Stimulated activated memory B cell treated with anti-CD40 and anti-IgM and Interleukin-4, amounts not matched to agents 10 μg/mL and 1 μg/mL and 100 μg/mL, for 72 hours (primary cell): ENCODE results near the gene CFAP99.
A peak's percentile ranks its signal among the peaks of the same experiment; 100 is the strongest.

ENCODE experiments used
- ATAC-seq: fragments of 150-1000 bp; cut with Tn5 transposase; 2 replicates; pipeline ENCODE4 v1.10.0; 2021
- H3K27ac Mint-ChIP-seq: one replicate; pipeline ENCODE4 v1.8.0; 2022; ENCODE audit warnings: mild to moderate bottlenecking, mixed read lengths
- H3K27me3 Mint-ChIP-seq: one replicate; pipeline ENCODE4 v1.8.0; 2022; ENCODE audit warnings: mixed read lengths
- H3K36me3 Mint-ChIP-seq: one replicate; pipeline ENCODE4 v1.8.0; 2022; ENCODE audit warnings: mixed read lengths
- H3K4me1 Mint-ChIP-seq: one replicate; pipeline ENCODE4 v1.8.0; 2022; ENCODE audit warnings: mixed read lengths
- H3K4me3 Mint-ChIP-seq: one replicate; pipeline ENCODE4 v1.8.0; 2022; ENCODE audit warnings: mild to moderate bottlenecking, moderate library complexity, mixed read lengths
- H3K9me3 Mint-ChIP-seq: one replicate; pipeline ENCODE4 v1.8.0; 2022; ENCODE audit warnings: mixed read lengths

CFAP99 gene

DNA sequence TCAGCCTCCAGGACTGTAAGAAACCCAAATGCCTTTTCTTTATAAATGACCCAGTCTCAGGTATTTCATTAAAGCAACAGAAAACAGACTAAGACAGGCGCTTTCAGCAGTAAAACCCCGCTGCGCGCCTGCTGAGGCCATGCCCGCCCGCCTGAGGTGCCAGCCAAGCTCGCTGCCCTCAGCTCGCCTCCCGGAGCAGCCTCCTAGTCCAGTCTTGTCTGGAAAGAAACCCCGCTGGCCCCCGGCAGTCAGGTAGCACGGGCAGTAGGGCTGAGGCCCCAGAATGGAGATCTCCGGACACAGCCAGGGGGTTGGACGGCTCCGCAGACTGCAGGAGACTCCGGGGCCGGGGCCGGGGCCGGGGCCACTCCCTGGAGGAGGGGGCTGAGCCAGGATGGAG is 32.0 kb upstream of the CFAP99 start:
- H3K27me3 Mint-ChIP-seq, result peaks cover 69% of the 10 kb centered on the region
- peaks cover 4% of the 10 kb centered on the region for H3K36me3 Mint-ChIP-seq
- H3K4me3 Mint-ChIP-seq, result no peak overlapping the region
- no peak overlapping the region for H3K27ac Mint-ChIP-seq
- ATAC-seq, result no peak
- peaks cover 7% of the 10 kb centered on the region for H3K9me3 Mint-ChIP-seq
- H3K4me1 Mint-ChIP-seq, result peaks cover 26% of the 10 kb centered on the region

DNA sequence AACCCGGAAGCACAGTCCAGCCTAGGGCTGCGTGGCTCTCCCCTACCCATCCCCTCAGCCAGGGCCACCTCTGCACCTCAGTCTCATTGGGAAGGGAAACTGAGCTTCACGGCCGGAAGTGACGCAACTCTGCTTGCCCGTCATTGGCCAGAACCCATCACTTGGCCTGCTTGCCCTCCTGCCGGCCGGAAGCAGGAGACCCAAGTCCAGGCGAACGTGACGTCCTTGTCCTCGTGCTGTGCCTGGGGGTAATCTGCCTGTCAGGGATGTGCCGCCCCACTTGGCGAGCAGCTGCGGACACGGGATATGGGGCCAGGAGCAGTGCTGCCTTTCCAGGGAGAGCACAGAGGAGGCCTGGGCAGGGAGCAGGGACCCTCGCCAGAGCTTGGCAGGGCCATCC is 31.5 kb upstream of the CFAP99 start:
- peaks cover 74% of the 10 kb centered on the region for H3K27me3 Mint-ChIP-seq
- H3K4me3 Mint-ChIP-seq, result no peak overlapping the region
- H3K36me3 Mint-ChIP-seq, result peaks cover 4% of the 10 kb centered on the region
- H3K4me1 Mint-ChIP-seq, result peaks cover 28% of the 10 kb centered on the region
- ATAC-seq, result no peak
- H3K9me3 Mint-ChIP-seq, result peaks cover 7% of the 10 kb centered on the region
- no peak overlapping the region for H3K27ac Mint-ChIP-seq

DNA sequence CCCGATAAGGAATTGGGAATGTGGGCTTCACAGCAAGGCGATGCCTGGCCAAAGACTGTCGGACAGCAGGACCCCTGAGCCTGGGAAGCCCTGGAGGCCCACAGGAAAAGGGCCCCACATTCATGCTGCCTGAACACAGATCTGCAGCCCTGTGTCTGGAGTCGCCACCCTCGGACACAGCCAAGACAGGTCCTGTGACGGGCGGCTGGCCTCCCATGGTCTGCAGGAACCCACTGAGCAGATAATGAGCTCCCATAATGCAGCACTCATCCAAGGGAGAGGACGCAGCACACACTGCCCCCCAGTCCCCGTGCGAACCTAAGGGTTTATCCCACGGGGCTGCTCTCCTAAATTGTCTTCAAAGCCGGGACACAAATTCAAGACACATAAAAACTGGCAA is 30.9 kb upstream of the CFAP99 start:
- H3K27ac Mint-ChIP-seq, result no peak overlapping the region
- no peak for ATAC-seq
- H3K36me3 Mint-ChIP-seq, result peaks cover 4% of the 10 kb centered on the region
- peaks cover 5% of the 10 kb centered on the region for H3K9me3 Mint-ChIP-seq
- H3K4me3 Mint-ChIP-seq, result no peak overlapping the region
- H3K27me3 Mint-ChIP-seq, result peaks cover 80% of the 10 kb centered on the region
- peaks cover 23% of the 10 kb centered on the region for H3K4me1 Mint-ChIP-seq

DNA sequence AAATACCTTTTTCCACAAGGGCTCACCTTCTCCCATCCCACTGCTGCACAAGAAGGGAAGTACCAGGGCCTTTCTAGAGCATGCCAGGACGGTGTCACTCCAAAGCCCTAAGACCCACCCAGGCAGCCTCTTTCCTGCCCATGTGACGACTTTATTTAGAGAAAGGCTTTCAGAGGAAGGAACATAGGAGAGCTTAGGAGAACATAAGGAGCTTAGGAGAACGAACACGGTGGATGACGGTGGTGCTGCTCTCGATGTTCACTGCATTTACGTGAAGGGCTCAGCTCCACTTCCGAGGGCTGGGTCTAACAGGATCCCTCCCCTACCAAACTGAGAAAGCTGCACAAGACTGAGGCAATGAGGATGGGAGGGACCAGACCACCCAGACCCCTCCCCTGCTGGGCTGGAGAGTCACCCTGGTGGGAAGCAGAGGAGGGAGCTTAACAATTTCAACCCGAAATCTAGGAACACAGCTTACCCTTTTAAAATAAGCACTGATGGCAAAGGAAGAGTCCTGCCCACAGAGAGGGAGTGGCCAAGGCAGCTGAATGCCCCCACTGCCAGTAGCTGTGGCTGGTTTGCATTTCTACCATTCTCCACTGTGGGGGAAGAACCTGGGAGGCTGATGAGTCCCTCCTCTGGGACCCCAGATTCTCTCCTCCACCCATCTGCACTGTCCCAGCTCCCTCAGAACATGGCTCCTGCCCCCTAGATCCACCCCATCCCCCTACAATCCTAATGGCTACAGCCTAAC is 30.1 kb upstream of the CFAP99 start:
- H3K27me3 Mint-ChIP-seq, result peaks cover 86% of the 10 kb centered on the region
- no peak overlapping the region for H3K4me3 Mint-ChIP-seq
- peaks cover 23% of the 10 kb centered on the region for H3K4me1 Mint-ChIP-seq
- H3K36me3 Mint-ChIP-seq, result no peaks in the 10 kb centered on the region
- no peak for ATAC-seq
- no peaks in the 10 kb centered on the region for H3K9me3 Mint-ChIP-seq
- H3K27ac Mint-ChIP-seq, result no peak overlapping the region

DNA sequence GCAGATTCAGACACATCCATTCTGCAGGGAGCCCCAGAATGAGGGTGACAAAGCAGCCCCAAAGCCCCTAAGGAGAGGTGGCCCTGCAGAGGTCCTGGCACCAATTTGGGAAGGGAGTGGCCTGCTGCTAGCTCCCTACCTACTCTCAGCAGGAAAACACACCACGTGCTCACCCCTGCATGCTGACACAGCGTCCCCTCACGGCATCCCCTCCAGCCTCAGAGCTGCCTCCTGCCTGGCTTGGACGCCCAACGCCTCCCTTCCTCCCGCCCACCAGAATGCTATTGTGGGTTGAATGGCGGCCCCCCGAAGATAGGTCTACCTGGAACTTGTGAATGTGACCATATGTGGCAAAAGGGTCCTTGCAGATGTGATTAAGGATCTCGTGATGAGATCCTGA is 29.1 kb upstream of the CFAP99 start:
- Mint-ChIP-seq H3K27me3 (peaks cover 86% of the 10 kb centered on the region), H3K4me3 (no peak overlapping the region), H3K27ac (no peak overlapping the region), H3K36me3 (no peaks in the 10 kb centered on the region), H3K4me1 (peaks cover 30% of the 10 kb centered on the region), H3K9me3 (no peaks in the 10 kb centered on the region)
- no peak for ATAC-seq

DNA sequence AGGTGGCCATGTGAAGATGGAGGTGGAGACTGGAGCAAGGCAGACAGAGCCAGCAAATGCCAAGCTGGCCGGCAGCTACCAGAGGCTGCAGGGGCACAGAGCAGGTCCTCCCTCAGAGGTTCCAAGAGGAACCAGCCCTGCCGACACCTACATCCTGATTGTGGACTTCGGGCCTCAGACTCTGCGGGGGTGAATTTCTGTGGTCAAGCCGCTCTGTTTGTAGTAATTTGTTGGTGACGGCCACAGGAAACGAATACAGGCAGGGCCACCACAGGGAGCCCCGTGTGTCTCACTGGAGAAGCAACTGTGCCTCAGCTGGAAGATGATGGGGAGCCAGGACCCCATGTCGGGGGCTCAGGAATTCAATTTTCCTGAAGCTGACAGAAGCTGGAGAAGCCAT is 28.6 kb upstream of the CFAP99 start:
- ATAC-seq, result no peak
- Mint-ChIP-seq H3K4me3 (no peak overlapping the region), H3K36me3 (no peaks in the 10 kb centered on the region), H3K9me3 (no peaks in the 10 kb centered on the region), H3K27me3 (peaks cover 89% of the 10 kb centered on the region), H3K27ac (no peak overlapping the region), H3K4me1 (peaks cover 30% of the 10 kb centered on the region)

DNA sequence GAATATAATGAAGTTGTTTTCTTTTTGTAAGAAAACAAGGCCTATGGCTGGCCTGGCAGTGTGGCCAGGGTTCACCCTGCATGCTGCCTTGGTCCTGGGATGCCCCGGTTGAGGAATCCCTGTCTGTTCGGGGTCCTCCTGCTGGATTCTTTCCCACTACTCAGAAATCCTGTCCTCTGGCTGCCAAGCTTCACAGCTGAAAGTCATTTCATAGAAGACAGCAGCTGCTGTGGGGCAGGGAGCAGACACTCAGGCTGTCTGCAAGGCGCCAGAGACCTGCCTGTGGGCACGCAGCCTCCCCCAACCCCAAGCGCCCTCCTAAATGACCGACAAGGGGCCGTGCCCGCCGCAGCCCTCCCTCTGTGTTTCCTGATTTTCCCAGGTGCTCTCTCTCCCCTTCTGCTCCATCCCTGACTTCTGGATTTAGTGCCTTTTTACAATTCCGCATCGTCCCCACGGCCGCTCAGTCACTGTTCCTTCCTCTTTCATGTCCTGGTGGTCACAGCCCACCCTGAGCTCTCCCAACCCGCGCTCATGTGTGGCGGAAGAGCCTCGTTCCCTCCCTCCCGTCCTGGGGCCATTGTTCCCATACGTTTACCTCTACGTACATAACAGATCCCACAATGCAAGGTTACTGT is 27.9 kb upstream of the CFAP99 start:
- H3K27me3 Mint-ChIP-seq, result peaks cover 91% of the 10 kb centered on the region
- H3K36me3 Mint-ChIP-seq, result no peaks in the 10 kb centered on the region
- no peaks in the 10 kb centered on the region for H3K9me3 Mint-ChIP-seq
- H3K4me3 Mint-ChIP-seq, result peak overlapping the region; percentile 25
- H3K4me1 Mint-ChIP-seq, result peaks cover 30% of the 10 kb centered on the region
- no peak for ATAC-seq
- H3K27ac Mint-ChIP-seq, result peak overlapping the region; percentile 4

DNA sequence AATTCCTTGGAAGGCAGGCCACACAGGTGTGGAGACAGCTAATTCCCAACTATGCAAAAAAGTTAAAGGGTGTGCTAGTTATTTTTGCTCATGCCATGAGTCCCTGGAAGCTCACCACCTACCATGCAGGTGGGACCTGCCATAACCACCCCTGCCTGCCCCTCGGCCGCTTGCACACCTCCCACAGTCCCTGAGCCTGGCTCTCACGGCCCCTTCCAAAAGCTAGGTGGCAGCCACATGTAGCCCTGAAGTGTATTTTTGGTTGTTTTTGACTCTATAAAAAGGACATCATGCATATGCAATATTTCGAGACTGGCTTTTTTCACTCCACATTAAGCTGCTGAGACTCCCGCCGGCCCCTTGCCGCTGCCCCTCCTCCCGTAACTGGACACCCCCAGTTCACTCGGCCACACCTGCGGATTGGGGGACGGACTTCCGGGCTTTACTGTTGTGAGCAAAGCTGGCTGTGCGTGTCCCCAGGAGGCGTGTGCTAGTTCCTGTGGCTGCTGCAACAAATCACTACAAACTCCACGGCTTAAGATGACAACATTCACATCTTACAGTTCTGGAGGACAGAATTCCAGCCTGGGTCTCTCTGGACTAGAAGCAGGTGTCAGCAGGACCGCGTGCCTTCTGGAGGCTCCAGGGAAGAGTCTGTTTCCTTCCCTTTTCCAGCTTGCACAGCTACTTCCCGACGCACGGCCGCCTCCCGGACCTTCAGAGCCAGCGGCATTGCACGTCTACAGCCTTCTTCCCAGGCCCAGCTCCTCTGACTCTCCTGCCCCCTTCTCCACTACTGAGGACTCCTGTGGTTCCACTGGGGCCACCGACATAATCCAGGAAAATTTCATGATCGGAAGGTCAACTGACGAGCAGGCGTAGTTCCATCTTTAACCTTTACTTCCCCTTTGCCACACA is 25.1 kb upstream of the CFAP99 start:
- Mint-ChIP-seq H3K9me3 (no peaks in the 10 kb centered on the region), H3K36me3 (no peaks in the 10 kb centered on the region), H3K4me3 (peak overlapping the region; percentile 51), H3K4me1 (peaks cover 30% of the 10 kb centered on the region), H3K27me3 (peaks cover 86% of the 10 kb centered on the region), H3K27ac (peak overlapping the region; percentile 21)
- peak; percentile 38 for ATAC-seq

DNA sequence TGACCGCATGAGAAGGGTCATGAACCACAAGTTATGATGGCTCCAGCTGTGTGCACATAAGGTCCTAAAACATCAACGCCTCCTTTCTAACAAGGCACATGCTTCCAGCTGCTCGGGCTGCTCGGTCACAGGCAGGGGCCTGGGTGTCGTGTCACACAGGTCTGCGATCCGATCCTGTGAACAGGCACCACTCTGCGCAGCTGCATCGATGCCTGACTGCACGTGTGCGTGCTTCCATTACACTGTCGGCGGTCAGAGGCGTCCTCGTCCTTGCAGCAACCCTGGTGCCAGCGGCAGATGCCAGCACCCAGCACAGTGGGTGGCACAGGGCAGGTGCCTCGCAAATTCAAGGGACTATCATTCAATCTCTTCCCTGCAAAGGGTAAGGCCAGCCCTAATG is 24.2 kb upstream of the CFAP99 start:
- Mint-ChIP-seq H3K4me3 (no peak overlapping the region), H3K27me3 (peaks cover 86% of the 10 kb centered on the region), H3K36me3 (no peaks in the 10 kb centered on the region), H3K9me3 (no peaks in the 10 kb centered on the region), H3K27ac (no peak overlapping the region), H3K4me1 (peaks cover 30% of the 10 kb centered on the region)
- no peak for ATAC-seq

DNA sequence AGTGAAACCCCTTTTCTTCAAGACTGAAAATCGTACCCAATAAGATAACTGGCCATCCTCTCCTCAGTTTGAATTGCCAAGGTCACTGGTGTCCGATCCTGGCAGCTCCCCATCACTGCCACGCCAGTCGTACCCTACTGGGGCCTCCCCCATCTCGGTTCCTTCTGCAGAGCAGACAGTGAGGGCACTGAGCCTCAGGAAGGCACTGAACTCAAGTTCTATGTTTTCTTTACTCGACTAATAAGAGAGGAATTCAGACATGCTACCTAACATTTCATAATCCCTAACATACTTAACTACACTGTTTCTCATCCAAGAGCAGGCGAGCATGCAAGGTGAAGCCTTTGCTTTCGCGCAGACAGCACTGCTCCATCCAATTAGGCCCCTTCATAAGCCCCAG is 23.7 kb upstream of the CFAP99 start:
- peaks cover 84% of the 10 kb centered on the region for H3K27me3 Mint-ChIP-seq
- H3K4me3 Mint-ChIP-seq, result no peak overlapping the region
- H3K27ac Mint-ChIP-seq, result no peak overlapping the region
- no peak for ATAC-seq
- H3K36me3 Mint-ChIP-seq, result no peaks in the 10 kb centered on the region
- H3K4me1 Mint-ChIP-seq, result peaks cover 30% of the 10 kb centered on the region
- no peaks in the 10 kb centered on the region for H3K9me3 Mint-ChIP-seq

DNA sequence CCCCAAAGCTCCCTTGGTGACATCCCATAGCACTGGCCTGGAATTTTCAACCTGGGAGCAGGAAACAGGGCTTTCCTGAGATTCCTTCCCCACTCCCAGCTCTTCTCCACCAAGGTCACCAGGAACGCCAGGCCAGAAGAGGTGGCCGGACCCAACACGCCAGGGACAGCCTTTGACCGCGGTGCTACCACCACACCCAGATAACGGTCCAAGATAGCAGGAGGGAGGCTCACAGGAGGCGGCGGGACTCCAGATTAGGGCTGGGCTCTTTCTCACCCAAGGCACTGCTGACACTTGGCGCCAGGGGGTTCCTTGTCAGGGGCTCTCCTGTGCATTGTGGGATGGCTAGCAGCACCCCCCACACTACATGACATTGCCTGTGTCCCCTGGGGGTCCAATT is 23.2 kb upstream of the CFAP99 start:
- H3K27ac Mint-ChIP-seq, result no peak overlapping the region
- peaks cover 30% of the 10 kb centered on the region for H3K4me1 Mint-ChIP-seq
- no peak for ATAC-seq
- H3K4me3 Mint-ChIP-seq, result no peak overlapping the region
- peaks cover 84% of the 10 kb centered on the region for H3K27me3 Mint-ChIP-seq
- H3K9me3 Mint-ChIP-seq, result no peaks in the 10 kb centered on the region
- no peaks in the 10 kb centered on the region for H3K36me3 Mint-ChIP-seq

DNA sequence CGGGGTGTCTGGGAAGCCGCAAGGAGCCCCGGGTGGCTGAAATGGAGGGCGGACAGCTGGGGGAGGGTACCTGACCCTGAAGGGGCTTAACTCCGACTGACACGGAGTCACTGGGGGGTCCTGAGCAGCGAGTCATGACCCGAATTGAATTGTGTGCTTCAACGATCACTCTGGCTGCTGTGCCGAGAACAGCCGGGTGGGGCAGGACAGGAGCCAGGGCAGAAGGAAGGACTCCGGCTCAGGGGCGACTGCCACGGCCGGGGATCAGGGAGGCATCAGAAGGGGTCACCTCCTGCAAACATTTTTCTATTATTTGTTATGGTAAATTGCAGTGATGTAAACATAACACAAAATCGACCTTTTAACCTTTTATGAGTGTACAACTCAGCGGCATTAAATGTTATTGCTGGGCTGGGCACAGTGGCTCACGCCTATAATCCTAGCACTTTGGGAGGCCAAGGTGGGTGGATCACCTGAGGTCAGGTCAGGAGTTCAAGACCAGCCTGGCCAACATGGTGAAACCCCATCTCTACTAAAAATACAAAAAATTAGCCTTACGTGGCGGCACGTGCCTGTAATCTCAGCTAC is 21.9 kb upstream of the CFAP99 start:
- Mint-ChIP-seq H3K27ac (no peak overlapping the region), H3K36me3 (no peaks in the 10 kb centered on the region), H3K9me3 (no peaks in the 10 kb centered on the region), H3K27me3 (peaks cover 84% of the 10 kb centered on the region), H3K4me1 (peaks cover 18% of the 10 kb centered on the region), H3K4me3 (no peak overlapping the region)
- no peak for ATAC-seq

DNA sequence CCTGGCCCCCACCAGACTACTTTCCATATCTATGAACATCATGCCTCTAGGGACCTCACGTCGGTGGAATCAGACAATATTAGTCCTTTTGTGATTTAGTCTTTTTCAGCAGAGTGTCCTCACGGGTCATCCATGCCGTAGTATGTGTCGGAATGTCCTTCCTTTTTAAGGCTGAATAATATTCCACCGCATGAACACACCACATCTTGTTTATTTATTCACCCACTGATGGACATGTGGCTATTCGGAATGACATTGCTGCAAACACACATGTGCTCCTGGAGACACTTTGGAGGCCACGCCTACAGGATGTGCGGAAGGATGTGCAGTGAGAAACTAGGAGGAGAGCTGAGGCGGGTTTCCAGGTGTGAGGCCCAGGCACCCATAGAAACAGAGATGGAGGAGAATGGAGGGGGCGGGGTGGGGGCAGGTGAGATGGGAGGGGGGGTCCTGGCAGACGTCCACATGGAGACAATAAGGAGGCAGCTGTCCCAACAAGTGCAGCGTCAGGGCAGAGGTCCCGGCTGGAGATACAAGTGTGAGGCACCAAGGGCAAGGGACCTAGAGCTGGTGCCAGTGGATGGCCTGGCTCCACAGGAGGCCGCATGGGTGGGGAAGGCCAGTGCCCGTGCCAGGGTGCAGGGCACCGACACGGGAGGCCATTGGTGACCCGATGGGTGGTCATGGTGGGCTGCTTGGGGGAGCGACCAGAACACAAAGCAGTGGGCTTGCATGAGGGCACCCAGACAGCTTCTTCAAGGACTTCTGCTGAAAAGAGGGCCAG is 21.0 kb upstream of the CFAP99 start:
- Mint-ChIP-seq H3K27me3 (peaks cover 80% of the 10 kb centered on the region), H3K36me3 (no peaks in the 10 kb centered on the region), H3K9me3 (no peaks in the 10 kb centered on the region), H3K27ac (no peak overlapping the region), H3K4me3 (no peak overlapping the region), H3K4me1 (peaks cover 16% of the 10 kb centered on the region)
- ATAC-seq, result no peak

DNA sequence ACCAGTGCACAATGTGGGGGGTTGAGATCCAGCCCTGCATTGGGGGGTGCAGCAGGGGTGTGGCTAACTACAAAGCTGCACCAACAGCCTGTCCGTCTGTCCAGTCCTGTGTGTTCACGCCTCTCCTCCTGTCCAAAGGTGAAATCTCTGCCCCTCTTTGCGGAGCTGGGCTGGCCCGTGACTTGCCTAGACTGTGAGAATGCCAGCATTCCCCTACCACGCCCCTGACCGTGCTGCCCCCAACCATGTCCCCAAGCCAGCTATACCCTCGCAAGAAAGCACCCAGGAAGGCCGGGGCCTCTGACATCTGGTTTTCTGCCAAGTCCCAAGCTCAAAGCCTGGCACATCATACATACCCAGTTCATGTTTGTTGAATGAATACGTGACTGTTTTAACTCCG is 19.5 kb upstream of the CFAP99 start:
- Mint-ChIP-seq H3K4me1 (peaks cover 2% of the 10 kb centered on the region), H3K27ac (no peak overlapping the region), H3K27me3 (peaks cover 66% of the 10 kb centered on the region), H3K4me3 (no peak overlapping the region), H3K36me3 (no peaks in the 10 kb centered on the region), H3K9me3 (no peaks in the 10 kb centered on the region)
- ATAC-seq, result no peak
